HG02642 (cell line): Measurements from ENCODE around the gene FARSB.
"Not testable (repeated sequence)": the region's sequence is repeated elsewhere in the genome, so short reads cannot be mapped to it uniquely, and the experiment has no call there.

Experiments used
- ATAC-seq: cut with Tn5 transposase; IDR thresholded peaks from one replicate; pipeline ENCODE4 v1.9.1; 2021; ENCODE audit warnings: mild to moderate bottlenecking; ENCODE audit not compliant: unreplicated experiment, poor library complexity

FARSB gene

GRCh38 chr2:222609381-222609780 is 46.5 kb downstream of the FARSB start:
- no peak for ATAC-seq

GRCh38 chr2:222608081-222608480 is 47.8 kb downstream of the FARSB start:
- ATAC-seq, result no peak

GRCh38 chr2:222606306-222606705 is 49.6 kb downstream of the FARSB start:
- no peak for ATAC-seq

- ATAC-seq, result no peak
Measured at GRCh38 chr2:222604749-222605515, 51.0 kb downstream of the FARSB start.

DNA sequence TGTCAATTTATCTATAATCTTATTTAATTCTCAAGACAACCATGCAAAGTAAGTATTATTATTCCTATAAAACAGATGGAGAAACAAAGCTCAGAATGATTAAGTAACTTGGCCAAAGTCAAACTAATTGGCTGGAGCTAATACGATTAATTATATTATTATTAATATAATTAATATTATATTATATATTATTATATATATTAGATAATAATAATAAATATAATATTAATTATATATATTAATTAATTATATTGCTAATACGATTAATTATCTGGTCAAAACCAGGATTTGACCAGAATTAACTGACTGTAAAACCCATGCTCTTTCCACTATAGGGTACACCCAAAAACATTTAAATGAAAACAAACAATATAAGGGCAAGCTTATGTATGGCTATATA is 52.4 kb downstream of the FARSB start:
- ATAC-seq, result no peak

GRCh38 chr2:222598611-222599010 is 57.3 kb downstream of the FARSB start:
- no peak for ATAC-seq

- ATAC-seq, result no peak
Measured at GRCh38 chr2:222595581-222595980, 60.3 kb downstream of the FARSB start.

DNA sequence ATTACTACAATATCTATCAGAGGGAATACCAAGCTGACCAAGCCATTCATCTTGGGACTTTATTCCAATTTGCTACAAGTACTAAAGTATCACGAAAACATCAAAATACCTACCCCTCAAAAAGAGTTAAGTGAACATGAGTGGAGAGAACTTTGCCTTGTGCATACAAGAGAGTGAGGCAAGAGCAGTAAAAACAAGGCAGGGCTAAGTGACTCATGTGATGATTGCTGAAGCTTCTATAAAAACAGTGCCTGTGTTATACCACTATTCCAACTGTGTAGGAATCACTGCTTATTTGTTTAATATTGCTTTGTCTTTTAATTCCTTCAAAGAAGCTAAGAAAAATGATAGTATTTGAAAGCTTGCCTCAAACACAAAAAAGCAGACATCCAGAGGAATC is 61.2 kb downstream of the FARSB start:
- ATAC-seq, result no peak

- no peak for ATAC-seq
Measured at GRCh38 chr2:222592176-222592575, 63.7 kb downstream of the FARSB start.

DNA sequence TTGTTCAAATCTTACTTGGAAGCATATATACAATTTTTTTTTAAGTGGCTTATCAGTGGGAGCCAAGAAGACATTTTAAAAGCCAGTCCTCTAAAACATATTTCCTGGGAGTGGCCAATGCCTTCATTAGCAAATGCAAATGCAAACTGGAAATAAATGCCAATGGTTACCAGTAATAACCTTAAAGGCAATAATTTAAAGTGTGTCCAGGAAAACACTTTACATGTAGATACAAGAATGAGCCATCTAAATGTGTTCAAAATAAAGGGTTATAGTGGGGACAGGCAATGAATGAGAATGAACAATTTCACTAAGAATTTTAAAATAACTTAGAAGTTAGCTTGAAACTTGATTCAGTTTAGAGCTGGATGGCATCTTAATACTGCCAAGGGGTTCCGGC is 64.2 kb downstream of the FARSB start:
- no peak for ATAC-seq

GRCh38 chr2:222584589-222584988 is 71.3 kb downstream of the FARSB start:
- ATAC-seq, result not testable (repeated sequence)

GRCh38 chr2:222582928-222583327 is 73.0 kb downstream of the FARSB start:
- ATAC-seq, result no peak

- ATAC-seq, result no peak
Measured at GRCh38 chr2:222577341-222577740, 78.6 kb downstream of the FARSB start.

DNA sequence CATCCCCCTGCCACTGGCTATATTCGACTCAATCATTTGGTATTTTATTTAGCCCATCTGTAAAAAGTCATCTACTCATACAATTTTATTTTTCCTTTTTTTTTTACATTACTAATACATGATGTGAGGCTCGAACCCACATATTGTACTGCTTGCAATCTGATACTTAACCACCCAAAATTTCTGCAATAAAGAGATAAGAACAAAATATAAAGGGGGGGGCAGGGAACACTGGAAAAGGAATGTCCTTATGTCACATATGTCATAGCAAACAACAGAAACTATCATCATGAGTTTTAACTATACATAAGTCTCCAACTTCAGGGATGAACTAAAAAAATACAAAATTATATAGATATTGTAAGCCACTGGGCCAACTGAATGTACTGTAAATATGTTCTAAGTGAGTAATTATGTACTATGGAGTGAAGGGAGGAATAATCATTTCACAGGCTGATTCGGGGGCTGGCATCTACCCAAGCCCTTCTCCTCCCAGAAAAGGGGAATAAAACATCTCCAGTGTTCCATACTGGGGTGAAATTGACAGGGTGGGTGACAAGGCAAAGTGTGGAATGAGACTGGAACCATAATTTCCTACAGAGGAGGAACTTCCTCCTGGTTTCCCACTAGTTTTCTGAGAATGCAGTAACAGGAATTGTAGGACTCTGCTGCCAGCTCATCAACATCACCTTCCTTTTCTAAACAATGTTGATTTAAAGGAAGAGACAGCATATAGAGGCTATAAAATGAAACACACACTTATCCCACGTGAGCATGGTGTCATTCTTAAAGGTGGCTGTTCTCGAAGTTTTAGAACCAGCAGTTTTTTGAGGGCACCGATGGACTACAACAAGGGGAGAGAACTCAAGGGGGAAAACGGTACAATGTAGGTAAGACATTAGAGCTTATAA is 79.5 kb downstream of the FARSB start:
- no peak for ATAC-seq

- ATAC-seq, result no peak
Measured at GRCh38 chr2:222575618-222576017, 80.3 kb downstream of the FARSB start.

GRCh38 chr2:222572751-222573174 is 83.1 kb downstream of the FARSB start:
- ATAC-seq, result no peak

DNA sequence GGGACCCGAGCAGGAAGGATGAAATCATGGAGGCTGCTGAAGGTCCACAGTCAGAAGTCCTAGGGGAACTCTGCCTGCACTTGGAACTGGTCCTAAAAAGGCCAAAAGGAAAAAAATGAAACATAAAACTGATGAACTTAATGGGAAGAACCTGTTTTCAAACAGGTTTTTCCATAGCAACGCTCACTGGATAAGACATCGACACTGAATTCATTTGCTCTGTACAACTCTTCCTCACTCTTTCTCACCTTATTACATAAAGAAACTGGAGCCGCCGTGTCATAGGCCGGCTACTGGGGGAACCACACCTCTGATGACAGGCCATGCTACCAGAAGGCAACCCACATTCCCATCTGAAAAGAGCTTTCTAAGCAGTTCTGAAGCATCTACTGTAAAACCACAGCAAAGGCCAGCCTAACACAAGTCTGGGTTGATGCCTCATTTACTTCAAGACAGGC is 83.6 kb downstream of the FARSB start:
- no peak for ATAC-seq

DNA sequence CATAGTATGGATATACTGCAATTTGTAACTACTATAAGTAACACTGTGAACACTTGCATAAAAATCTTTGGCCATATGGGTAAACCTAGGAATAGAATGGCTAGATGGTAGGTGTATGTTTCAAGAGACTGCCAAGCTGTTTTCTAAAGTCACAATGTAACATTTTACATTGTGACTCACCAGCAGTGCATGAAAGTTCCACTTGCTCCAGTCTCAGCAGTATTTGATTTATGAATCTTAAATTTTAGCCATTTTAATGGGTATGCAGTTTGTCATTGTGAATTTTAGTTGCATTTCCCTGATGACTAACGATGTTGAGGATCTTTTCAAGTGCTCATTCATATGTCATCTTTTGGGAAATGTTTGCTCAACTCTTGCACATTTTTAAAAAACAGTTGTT is 86.1 kb downstream of the FARSB start:
- no peak for ATAC-seq

- ATAC-seq, result no peak
Measured at GRCh38 chr2:222568865-222569264, 87.0 kb downstream of the FARSB start.

GRCh38 chr2:222566229-222566628 is 89.7 kb downstream of the FARSB start:
- no peak for ATAC-seq

DNA sequence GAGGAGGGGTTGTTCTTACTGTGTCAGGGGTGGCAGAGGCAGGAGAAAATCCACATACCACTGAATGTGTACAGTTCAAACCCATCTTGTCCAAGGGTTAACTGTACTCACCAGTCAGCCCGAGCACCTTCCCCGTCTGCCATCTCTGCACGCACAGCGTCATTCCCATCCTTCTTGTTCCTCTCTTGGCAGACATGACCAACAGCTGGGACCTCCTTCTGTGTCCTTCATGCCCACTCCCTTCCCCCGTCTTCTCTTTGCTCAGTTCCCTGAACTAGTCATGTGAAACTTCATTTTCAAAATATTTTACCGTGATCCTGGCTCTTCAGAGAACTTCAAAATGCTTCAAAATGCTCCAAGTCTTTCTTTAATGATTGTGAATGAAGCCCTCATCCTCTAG is 92.0 kb downstream of the FARSB start:
- no peak for ATAC-seq
